ENCODE data around the gene IL13RA1.
"Not testable (repeated sequence)": the region's sequence is repeated elsewhere in the genome, so short reads cannot be mapped to it uniquely, and the experiment has no call there.

IL13RA1 gene

GRCh38 chrX:118730500-118731247 is 3.3 kb downstream of the IL13RA1 start:
- no peak for DNase-seq

- DNase-seq = not testable (repeated sequence)
Measured at GRCh38 chrX:118732551-118732950, 5.1 kb downstream of the IL13RA1 start.

- no peak for DNase-seq
Measured at GRCh38 chrX:118734909-118735308, 7.5 kb downstream of the IL13RA1 start.

GRCh38 chrX:118736394-118737010 is 9.1 kb downstream of the IL13RA1 start:
- no peak for DNase-seq

- DNase-seq = no peak
Measured at GRCh38 chrX:118739577-118739976, 12.2 kb downstream of the IL13RA1 start.

GRCh38 chrX:118740276-118740889 is 13.0 kb downstream of the IL13RA1 start:
- no peak for DNase-seq

GRCh38 chrX:118742176-118742575 is 14.8 kb downstream of the IL13RA1 start:
- no peak for DNase-seq

GRCh38 chrX:118745570-118745969 is 18.2 kb downstream of the IL13RA1 start:
- no peak for DNase-seq

GRCh38 chrX:118751950-118752783 is 24.8 kb downstream of the IL13RA1 start:
- no peak for DNase-seq

GRCh38 chrX:118755633-118756032 is 28.2 kb downstream of the IL13RA1 start:
- DNase-seq = no peak

- no peak for DNase-seq
Measured at GRCh38 chrX:118756101-118756500, 28.7 kb downstream of the IL13RA1 start.

GRCh38 chrX:118758511-118758910 is 31.1 kb downstream of the IL13RA1 start:
- DNase-seq = no peak

- no peak for DNase-seq
Measured at GRCh38 chrX:118760025-118760424, 32.6 kb downstream of the IL13RA1 start.

- DNase-seq = no peak
Measured at GRCh38 chrX:118761939-118762707, 34.7 kb downstream of the IL13RA1 start.

- no peak for DNase-seq
Measured at GRCh38 chrX:118763489-118763888, 36.1 kb downstream of the IL13RA1 start.

- DNase-seq = no peak
Measured at GRCh38 chrX:118764122-118764521, 36.7 kb downstream of the IL13RA1 start.

- DNase-seq = no peak
Measured at GRCh38 chrX:118770133-118770760, 42.8 kb downstream of the IL13RA1 start.

- DNase-seq = no peak
Measured at GRCh38 chrX:118772051-118772450, 44.6 kb downstream of the IL13RA1 start.

GRCh38 chrX:118773782-118774181 is 46.4 kb downstream of the IL13RA1 start:
- DNase-seq = no peak

- no peak for DNase-seq
Measured at GRCh38 chrX:118779581-118779980, 52.2 kb downstream of the IL13RA1 start.

GRCh38 chrX:118780509-118780908 is 53.1 kb downstream of the IL13RA1 start:
- DNase-seq = no peak

- DNase-seq = no peak
Measured at GRCh38 chrX:118780911-118781310, 53.5 kb downstream of the IL13RA1 start.
